HG03460 (cell line): ENCODE results near the gene RAB44.

Experiments
- ATAC-seq: cut with Tn5 transposase; IDR thresholded peaks from one replicate; pipeline ENCODE4 v1.9.1; 2021; ENCODE audit not compliant: unreplicated experiment

Gene RAB44

GRCh38 chr6:36666826-36667591 lies 30.6 kb upstream of the RAB44 start:
- ATAC-seq: no peak

GRCh38 chr6:36668591-36668990 lies 29.0 kb upstream of the RAB44 start:
- ATAC-seq: no peak

- no peak for ATAC-seq
Observed at GRCh38 chr6:36669002-36669401, 28.6 kb upstream of the RAB44 start.

- no peak for ATAC-seq
Observed at GRCh38 chr6:36670271-36670670, 27.4 kb upstream of the RAB44 start.

- no peak for ATAC-seq
Observed at GRCh38 chr6:36671687-36672375, 25.8 kb upstream of the RAB44 start.

- no peak for ATAC-seq
Observed at GRCh38 chr6:36673882-36674281, 23.7 kb upstream of the RAB44 start.

- no peak for ATAC-seq
Observed at GRCh38 chr6:36674942-36675341, 22.7 kb upstream of the RAB44 start.

GRCh38 chr6:36676141-36677058 lies 21.2 kb upstream of the RAB44 start:
- no peak for ATAC-seq

- ATAC-seq: no peak
Observed at GRCh38 chr6:36677059-36677749, 20.4 kb upstream of the RAB44 start.

GRCh38 chr6:36677753-36678487 lies 19.7 kb upstream of the RAB44 start:
- ATAC-seq: no peak

- peak; percentile 43 for ATAC-seq
Observed at GRCh38 chr6:36678488-36679042, 19.1 kb upstream of the RAB44 start, which contains the start of gene CDKN1A. Gene CDKN1A, plus strand, starts transcription at chr6:36678714. Its CDS starts 5,388 bp downstream, at chr6:36684102.

GRCh38 chr6:36679043-36679833 lies 18.4 kb upstream of the RAB44 start:
- no peak for ATAC-seq

- peak; percentile 31 for ATAC-seq
Observed at GRCh38 chr6:36682328-36683144, 15.1 kb upstream of the RAB44 start.

- ATAC-seq: no peak
Observed at GRCh38 chr6:36683145-36683655, 14.4 kb upstream of the RAB44 start.

GRCh38 chr6:36683656-36684446 lies 13.8 kb upstream of the RAB44 start:
- no peak for ATAC-seq

GRCh38 chr6:36684447-36684812 lies 13.2 kb upstream of the RAB44 start:
- no peak for ATAC-seq
